GM19372 (cell line): ENCODE measurements around the gene USP31.
"Not testable (repeated sequence)": the region's sequence is repeated elsewhere in the genome, so short reads cannot be mapped to it uniquely, and the experiment has no call there.

Experiments
- ATAC-seq: cut with Tn5 transposase; IDR thresholded peaks from one replicate; pipeline ENCODE4 v1.9.1; 2021; ENCODE audit warnings: mild to moderate bottlenecking, low read depth, moderate library complexity; ENCODE audit not compliant: unreplicated experiment

Gene USP31

DNA sequence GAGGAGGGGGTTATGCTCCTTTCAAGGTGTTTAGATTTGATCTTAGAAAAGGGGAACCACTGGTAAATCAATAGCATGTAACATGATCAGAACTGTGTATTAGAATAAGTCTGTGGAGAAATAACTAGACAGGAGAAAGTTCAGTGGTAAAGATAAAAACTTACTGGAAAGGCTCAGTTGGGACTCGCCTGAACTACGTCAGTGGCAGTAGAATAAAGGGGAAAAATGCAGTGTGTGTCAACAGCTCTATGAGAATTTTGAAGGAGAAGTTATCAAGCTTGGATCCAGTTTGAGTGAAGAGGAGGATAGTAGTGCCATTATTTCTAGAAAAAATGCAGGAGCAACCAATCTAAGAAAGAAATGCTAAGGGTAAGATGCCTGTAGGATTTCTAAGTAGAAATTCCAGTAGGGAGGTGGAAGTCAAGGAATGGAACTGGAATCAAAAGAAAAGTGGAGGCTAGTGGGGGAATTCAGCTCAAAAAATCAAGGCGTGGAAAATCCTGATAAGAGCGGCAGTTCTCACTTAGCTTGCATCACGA, 48.2 kb downstream of the USP31 start:
- ATAC-seq: no peak

DNA sequence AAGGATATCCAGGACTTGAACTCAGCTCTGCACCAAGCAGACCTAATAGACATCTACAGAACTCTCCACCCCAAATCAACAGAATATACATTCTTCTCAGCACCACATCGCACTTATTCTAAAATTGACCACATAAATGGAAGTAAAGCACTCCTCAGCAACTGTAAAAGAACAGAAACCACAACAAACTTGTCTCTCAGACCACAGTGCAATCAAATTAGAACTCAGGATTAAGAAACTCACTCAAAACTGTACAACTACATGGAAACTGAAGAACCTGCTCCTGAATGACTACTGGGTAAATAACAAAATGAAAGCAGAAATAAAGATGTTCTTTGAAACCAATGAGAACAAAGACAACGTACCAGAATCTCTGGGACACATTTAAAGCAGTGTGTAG, 52.8 kb downstream of the USP31 start:
- ATAC-seq: not testable (repeated sequence)

DNA sequence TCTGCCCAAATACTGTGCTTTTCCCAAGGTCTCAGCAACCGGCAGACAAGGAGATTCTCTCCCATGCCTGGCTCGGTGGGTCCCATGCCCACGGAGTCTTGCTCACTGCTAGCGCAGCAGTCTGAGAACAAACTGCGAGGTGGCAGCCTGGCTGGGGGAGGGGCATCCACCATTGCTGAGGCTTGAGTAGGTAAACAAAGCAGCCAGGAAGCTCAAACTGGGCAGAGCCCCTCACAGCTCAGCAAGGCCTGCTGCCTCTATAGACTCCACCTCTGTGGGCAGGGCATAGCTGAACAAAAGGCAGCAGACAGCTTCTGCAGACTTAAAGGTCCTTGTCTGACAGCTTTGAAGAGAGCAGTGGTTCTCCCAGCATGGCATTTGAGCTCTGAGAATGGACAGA, 55.1 kb downstream of the USP31 start:
- ATAC-seq: not testable (repeated sequence)

DNA sequence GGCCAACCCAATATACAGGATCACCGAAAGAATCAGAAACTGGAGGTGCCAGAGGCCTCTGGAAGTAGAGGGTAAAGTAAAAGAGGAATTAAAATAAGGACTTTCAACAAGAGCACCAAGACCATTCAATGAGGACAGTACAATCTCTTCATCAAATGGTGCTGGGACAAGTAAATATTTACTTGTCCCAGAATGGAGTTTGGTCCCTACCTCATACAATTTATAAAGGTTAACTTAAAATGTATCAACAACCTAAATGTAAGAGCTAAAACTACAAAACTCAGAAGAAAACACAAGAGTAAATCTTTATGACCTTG, 56.5 kb downstream of the USP31 start:
- no peak for ATAC-seq

DNA sequence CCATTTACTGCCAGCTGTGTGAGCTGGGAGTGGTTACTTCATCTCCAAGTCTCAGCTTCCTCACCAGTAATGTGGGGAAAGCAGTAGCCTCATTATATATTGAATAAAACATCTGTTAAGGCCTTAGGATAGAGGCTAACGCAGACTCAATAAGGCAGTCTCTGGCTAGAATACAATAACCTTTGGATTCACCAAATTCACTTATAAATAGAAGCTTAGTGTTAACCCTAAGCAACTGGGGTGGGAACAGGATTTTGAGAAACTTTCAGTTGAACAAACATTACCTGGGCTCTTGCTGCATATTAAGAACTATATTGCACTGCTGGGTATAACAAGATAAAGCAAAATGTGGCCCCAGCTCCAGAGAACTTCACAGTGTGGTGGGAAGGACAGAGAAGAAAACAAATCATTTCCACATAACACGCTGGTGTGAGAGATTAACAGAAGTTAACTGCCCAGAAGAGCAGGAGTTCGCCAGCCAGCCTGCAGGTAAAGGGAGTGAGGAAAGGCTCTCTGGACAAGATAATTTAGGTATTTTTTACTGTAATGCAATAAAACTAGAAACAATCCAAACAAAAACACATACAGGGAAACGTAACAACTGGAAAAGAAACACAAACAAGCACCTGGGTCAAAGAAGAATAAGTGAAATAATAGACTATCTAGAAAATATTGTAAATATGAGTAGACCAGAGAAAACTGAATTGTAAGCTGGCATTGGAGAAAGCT, 57.0 kb downstream of the USP31 start:
- no peak for ATAC-seq

DNA sequence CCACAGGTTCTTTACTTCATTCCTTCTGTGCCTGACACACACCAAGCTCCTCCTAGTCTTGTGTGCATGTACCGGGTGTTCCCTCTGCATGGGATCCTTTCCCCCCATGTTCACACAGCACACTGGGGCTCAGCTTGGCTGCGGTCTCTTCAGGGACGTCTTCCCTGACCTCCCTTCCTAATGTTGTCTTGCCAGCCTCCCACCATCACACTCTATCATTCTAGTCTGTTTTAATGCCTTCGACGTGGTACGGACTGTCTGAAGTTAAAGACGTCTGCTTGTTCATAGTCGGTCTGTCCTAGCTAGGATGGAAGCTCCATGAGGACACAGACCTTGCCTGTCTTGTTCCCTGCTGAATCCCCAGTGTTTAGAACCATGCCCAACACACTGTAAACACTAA, 60.1 kb downstream of the USP31 start:
- no peak for ATAC-seq

DNA sequence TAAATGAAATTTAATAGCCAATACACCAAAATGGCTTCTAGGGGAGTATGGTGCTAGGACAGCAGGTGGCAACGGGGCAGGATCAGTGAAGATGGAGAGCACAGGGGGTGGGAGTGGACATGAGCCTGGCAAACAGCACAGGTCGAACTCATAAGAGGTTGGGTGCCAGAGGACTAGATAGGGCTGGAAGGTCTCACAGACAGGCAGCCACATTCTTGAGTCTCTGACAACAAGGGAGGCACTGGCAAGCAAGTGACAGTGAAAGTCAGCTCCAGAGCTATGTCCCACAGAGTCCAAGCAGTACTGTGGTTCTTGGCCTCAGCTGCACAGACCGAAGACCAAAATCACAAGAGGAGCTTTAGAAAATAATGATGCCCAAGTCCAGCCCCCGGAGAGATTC, 61.2 kb downstream of the USP31 start:
- no peak for ATAC-seq

DNA sequence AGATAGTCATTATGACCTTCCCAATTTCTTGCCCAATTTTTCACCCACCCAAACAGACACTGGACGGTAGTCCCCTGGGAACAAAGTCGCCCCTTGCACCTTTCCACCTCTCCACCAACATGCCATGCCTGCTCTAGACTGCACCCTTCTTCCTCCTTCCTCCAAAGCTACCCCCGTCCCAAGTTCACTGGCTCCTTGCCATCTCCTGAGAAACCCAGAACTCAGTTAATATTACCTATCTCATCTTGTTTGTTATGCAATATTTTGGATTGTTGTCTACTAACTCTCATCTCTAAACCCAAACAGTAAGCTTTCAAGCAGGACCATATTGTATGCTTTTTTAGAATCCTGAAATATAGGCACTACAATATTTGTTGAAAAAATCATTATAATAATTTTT, 63.3 kb downstream of the USP31 start:
- ATAC-seq: no peak

DNA sequence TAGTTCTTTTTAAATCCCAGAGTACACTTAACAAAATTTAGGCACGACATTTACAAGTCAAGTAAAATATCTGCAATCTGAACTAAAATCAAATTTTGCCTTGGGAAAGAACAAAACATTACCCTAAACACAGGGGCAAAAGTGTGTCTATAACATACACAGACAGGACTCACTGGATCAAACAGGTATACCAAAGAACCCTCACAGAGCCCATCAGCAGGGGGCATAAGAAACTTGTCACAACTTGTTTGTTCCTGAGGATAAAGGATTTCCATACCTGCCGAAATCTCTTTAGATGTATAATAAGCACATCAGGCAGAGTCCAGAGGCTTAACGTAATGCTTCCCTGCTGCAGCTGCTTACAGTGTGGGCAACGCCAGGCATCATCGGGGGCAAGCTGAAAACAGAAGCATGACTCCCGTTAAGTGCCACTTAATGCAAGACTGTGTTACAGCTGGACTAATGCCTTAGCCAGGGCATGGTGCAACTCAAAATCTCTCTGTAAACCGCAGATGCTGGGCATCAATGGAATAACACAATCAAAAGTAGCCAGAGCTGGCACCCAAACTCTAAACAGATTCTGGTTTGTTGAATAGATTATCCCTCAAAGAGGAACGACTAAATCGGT, 67.0 kb downstream of the USP31 start:
- ATAC-seq: no peak

DNA sequence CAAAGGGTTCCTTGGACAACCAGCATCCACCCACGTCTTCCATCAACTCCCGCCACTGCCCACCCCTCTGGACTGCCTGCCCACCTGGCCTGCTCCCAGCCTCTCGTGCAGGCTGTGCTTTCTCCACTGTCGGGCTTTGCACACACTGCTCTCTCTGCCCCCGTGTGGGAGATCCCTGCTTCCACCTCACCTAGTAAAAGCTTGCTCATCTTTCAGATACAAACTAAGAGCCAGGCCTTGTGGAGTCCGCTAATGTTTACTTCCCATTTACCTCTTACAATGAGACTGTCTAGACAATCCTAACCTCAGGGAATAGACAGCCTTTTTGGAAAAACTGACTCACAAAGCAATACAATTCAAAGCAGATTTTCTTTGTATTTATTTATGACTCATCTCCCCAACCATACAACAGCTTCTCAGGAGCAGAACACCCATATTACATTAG, 67.6 kb downstream of the USP31 start:
- no peak for ATAC-seq

DNA sequence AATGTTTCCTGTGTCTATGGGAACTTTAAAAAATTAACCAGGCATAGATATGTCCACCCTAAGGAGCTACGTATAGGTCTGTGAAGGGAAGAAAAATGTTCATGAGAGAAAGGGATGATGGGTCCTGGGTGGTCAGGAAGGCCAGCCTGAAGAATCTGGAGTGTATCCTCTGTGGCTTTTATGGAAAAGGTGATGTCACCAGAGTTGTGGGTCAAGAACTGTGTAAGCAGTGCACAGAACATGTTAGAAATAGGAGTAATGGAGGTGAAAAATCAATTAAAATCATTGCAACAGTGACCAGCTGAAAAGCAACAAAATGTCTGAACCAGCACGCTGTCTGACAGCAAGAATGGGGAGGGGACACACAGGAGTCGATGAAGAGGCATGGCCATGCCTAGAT, 68.5 kb downstream of the USP31 start:
- ATAC-seq: no peak

DNA sequence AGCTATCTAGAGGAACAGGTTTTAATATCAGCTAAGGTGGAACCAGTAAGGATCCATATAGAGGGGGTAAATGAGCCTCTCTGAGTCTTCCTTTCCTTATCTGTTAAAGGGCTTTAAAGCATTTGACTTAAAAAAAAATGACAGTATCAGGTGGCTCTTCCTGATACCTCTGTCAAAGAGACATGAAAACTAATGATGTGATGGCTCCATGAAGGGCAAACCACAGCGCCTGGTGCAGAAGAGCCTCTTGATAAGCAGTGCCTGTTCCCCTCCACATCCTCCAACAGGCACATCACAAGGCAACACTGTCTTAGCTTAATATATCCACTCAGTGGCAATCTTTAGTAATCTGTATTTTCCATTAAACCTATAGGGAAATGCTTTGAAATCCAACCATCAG, 68.9 kb downstream of the USP31 start:
- ATAC-seq: no peak

DNA sequence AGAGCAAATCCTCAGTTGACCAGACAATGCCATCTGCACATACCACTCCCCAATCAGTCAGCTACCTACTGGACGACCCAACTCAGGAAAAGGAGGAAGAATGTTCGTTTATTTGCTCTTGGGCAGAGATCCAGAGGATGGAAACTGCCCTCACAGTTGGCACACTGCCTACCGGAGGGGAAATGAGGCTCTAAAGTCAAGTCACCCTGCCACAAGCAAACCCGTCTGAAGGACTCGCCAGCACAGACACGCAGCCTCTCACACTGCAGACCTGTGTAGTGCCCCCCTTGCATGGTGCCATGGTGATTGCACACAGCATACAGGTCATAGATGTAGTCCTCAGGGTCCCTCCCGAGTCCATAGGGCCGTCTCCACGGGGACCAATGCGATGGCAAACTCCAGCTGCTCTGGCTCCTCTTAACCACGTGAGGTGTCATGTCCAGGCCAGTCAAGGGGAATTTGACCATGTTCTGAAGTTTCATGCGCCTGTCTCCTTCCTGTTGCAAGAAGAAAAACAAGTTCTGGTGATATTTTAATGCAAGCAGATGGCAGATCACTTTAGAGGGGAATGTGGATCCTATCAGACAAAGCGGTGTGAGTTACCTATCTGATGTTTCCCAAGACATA, 69.5 kb downstream of the USP31 start:
- no peak for ATAC-seq

DNA sequence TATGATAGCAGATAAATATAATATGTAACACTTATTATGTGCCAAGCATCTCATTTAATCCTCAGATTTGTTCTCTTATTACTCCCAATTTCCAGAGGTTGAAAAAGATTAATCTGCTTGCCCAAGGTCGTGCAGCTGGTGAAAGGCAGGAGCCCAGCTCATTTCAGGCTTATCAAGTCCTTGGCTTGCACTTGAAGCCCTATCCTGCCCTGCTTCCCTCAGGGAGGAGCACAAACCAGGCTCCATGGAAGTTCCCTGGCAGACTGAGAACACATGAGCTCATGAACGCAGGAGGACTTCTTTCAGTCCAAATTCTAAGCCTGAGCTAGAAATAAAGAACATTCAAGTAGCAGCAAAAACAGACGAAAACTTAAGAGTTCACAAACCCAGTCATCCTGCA, 74.8 kb downstream of the USP31 start:
- ATAC-seq: no peak

DNA sequence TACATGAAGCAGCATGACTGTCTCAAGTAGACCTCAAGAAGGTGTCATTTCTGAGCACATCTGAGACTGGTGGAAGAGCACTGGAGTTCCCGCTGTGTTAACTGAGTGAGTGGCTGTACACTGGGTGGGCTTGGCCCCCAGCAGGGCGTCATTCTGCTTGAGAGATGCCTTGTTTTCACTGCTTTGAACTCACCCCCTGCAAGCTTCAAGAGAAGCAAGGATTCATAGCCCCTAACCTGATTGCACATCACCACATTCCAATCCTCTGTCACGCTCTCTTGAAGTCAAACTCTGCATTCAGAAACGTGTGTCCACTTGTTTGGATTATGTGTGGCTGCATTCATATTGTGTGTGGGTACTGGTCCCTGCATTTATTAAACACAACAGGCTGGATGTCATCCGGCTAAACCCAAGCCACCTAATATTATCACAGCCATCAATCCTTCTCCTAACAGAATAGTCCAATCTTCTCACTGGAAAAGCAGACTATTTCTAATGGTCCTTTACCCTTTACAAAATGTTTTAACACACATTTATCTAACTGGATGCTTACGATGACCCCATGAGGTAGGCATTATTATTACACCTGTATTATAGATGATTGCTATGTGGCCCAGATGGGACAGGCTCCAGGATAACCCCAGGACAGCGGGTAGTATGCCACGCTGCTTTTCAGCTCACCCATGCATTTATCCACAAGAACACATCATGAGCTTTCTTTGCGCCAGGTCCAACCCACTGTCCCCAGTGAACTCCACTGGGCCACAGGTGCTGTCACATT, 76.3 kb downstream of the USP31 start:
- ATAC-seq: no peak

DNA sequence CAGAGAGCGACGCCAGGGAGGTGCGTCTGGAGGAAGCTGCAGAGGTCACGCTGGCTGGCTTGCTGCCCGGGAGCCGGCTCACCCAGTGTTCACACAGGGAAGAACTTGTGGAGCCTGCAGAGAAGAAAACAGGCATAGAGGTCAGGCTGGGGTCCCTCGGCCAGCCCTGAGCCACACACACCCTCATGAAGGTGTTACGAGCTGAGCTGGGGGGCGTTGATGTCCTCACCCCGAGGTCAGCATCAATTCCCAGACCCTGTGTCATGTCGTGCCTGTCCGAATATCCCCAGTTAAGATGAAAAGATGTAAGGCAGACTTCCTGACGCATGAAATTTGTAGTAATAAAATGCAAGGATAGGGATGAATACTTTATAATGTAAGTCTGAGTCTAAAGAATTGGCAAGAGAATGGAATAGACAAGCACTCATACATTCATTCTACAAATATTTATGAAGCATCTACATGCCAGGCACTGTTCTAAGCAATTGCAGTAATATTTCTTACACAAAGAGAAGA, 77.1 kb downstream of the USP31 start:
- no peak for ATAC-seq

DNA sequence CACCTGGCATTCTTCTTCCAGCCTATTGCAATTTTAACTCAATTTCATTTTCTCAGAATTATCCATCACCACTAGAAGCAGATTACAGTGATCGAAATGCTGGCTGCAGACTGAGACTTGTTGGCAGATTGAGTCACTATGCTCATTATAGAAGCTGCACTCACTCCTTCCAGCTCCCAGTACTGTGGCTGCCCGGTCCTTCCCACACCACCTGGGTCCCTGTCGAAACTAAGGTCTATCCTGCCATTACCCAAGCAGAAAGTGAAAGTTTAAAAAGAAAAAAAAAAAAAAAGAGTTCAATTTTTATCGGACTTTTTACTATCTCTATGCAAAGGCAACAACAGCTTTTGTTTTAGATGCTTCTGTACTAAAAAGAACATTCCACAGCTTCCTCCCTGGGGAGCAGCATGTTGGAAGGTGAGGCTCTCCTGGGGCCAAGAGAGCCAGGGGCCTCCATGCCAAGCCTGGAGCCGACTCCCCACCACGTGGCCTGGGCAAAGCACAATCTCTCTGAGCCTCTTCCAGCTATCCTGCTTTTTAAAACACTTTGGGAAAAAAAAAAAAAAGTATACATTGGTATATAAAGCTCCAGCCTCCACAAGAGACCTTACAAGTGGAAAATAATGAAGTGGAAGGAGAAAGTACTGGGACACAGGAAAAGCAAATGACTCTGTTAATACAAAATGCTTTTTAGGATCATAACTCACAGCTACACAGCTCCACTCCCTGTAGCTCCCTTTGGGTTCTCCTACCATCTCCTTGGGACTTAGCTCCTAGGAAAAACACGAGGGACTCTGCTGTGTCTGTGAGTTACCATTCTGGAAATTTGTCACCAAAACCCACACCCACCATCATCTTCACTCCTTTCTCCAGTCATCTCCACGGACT, 77.8 kb downstream of the USP31 start:
- no peak for ATAC-seq

DNA sequence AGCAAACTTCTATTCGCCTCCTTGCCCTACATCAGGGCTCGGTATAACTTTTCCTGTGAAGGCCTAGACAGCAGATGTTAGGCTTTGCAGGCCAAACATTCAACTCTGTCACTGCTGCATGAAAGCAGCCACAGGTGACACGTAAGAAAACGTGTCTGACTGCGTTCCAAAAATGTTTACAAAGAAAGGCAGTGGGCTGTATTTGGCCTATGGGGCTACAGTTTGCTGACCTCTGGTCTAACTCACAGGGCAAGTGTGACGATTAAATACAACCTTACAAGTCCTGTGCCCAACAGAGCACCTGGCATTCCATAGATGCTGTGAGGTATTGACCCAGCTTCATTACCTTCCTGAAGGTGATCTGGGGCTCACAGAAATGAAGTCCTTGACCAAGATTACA, 79.4 kb downstream of the USP31 start:
- no peak for ATAC-seq

DNA sequence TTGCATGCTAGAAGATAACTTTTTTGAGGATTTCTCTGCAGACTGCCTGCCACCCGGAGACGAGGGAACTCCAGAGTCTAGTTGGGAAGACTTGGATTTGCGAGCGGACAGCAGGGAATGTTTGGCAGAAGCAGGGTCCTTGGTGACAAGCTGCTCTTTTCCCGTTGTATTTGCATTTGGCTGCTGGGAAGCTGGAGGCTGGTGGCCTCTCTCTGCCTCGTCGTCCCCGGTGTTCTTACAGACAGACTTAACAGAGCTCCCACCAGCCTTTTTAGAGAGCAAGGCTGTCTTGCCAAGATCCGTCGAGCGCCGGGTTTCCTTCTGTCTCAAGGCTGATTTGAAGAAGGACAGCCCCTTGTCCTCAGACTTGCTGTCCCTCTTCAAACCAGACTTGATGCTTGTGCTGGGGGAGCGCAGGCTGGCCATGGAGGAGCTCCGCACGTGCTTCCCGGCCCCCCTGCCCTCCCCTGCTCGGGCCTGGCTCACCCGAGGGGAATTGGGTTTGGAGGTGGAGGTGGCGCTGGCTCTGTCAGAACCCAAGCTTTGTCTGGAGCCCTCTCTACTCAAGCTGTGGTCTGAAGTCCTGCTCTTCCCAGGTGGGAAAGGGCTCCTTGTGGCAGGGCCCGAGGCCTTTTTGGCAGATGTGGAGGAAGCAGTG, 81.0 kb downstream of the USP31 start:
- no peak for ATAC-seq
